CD4-positive, alpha-beta T cell treated with Interleukin-2 at 100 ng/mL for 4 hours (primary cell): ENCODE measurements around the gene KHK.
A peak's percentile ranks its signal among the peaks of the same experiment; 100 is the strongest.

Source experiments
- DNase-seq: peaks from one replicate; pipeline ENCODE4 v3.0.0-alpha.2; 2020; ENCODE audit warnings: low spot score

The KHK gene

DNA sequence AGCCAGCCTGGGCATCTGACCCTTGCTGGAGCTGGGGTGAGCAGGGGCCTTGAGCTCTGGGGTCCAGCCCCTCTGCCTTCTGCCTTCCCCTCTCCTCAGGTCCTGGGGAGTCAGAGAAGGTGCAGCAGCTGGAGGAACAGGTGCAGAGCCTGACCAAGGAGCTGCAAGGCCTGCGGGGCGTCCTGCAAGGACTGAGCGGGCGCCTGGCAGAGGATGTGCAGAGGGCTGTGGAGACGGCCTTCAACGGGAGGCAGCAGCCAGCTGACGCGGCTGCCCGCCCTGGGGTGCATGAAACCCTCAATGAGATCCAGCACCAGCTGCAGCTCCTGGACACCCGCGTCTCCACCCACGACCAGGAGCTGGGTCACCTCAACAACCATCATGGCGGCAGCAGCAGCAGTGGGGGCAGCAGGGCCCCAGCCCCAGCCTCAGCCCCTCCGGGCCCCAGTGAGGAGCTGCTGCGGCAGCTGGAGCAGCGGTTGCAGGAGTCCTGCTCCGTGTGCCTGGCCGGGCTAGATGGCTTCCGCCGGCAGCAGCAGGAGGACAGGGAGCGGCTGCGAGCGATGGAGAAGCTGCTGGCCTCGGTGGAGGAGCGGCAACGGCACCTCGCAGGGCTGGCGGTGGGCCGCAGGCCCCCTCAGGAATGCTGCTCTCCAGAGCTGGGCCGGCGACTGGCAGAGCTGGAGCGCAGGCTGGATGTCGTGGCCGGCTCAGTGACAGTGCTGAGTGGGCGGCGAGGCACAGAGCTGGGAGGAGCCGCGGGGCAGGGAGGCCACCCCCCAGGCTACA, 4.4 kb upstream of the KHK start:
- DNase-seq, result no peak

DNA sequence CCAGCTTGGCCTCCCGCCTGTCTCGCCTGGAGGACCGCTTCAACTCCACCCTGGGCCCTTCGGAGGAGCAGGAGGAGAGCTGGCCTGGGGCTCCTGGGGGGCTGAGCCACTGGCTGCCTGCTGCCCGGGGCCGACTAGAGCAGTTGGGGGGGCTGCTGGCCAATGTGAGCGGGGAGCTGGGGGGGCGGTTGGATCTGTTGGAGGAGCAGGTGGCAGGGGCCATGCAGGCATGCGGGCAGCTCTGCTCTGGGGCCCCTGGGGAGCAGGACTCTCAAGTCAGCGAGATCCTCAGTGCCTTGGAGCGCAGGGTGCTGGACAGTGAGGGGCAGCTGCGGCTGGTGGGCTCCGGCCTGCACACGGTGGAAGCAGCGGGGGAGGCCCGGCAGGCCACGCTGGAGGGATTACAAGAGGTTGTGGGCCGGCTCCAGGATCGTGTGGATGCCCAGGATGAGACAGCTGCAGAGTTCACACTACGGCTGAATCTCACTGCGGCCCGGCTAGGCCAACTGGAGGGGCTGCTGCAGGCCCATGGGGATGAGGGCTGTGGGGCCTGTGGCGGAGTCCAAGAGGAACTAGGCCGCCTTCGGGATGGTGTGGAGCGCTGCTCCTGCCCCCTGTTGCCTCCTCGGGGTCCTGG, 3.7 kb upstream of the KHK start:
- no peak for DNase-seq

DNA sequence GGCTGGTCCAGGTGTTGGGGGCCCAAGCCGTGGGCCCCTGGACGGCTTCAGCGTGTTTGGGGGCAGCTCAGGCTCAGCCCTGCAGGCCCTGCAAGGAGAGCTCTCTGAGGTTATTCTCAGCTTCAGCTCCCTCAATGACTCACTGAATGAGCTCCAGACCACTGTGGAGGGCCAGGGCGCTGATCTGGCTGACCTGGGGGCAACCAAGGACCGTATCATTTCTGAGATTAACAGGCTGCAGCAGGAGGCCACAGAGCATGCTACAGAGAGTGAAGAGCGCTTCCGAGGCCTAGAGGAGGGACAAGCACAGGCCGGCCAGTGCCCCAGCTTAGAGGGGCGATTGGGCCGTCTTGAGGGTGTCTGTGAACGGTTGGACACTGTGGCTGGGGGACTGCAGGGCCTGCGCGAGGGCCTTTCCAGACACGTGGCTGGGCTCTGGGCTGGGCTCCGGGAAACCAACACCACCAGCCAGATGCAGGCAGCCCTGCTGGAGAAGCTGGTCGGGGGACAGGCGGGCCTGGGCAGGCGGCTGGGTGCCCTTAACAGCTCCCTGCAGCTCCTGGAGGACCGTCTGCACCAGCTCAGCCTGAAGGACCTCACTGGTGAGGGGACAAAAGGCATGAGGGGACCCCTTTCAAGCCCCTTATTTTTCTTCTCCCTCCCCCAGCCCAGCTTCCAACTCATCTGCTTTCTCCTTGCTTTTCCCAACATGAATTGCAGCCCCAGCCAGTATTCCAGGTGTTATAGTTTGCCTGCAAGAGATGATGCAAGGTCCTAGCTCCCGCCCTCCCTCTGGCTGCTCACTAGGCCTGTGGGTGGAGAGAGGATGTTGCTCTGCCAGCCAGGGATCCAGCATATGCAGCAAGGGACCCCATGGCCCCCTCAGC, 2.9 kb upstream of the KHK start:
- no peak for DNase-seq

DNA sequence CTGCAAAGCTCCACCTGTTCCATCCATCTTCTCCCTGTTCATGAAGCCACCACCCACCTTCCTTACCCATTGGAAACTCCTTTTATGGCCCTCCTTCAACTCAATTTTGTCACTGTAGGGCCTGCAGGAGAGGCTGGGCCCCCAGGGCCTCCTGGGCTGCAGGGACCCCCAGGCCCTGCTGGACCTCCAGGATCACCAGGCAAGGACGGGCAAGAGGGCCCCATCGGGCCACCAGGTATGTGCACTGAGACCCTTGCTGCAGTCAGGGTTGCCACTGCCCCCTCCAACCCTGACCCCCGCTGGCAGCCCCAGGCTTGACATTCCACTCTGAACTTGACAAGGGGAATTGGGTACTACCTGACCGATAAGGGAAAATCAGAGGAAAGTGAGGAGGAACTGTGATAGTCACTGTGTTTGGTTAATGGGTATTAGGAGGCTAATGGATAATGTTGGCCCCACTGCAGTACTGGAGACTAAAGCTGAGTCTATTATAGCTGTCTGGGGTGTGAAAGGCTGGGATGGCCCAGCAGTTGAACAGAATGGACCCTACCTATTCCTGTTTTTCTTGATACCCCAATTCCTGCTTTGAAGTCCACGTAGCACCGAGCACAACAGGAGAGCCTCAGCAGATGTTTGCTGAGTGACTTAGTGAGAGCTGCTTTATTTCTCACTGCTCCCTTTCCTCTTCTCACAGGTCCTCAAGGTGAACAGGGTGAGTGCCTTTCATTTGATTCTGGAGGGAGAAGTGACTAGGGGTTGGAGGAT, 2.1 kb upstream of the KHK start:
- no peak for DNase-seq

DNA sequence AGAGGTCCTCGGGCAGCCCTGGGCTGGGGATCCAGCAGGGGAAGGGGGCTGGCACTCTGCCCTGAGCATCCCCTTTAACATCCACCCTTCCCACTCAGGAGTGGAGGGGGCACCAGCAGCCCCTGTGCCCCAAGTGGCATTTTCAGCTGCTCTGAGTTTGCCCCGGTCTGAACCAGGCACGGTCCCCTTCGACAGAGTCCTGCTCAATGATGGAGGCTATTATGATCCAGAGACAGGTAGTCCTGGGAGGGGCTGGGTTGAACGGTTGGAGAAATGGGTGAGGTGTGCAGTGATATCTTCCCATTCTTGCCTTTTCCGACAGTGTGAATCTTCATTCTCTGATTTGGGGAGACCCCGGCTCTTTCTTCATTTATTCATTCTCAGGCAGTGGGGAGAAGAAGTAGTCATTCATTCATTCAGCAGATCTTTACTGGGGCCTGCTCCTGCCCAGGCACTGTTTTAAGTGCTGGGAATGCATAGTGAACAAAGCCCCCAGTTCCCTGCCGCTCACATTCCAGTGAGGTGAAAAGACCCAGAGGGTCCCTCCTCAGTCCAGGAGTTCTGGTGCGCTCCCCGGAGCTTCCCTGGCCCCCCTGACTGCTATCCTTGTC, 1.4 kb upstream of the KHK start:
- no peak for DNase-seq

DNA sequence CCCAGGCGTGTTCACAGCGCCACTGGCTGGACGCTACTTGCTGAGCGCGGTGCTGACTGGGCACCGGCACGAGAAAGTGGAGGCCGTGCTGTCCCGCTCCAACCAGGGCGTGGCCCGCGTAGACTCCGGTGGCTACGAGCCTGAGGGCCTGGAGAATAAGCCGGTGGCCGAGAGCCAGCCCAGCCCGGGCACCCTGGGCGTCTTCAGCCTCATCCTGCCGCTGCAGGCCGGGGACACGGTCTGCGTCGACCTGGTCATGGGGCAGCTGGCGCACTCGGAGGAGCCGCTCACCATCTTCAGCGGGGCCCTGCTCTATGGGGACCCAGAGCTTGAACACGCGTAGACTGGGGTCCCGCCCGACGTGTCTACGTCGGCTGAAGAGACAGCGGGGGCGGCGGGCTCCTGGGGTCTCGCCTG, 891 bp upstream of the KHK start:
- DNase-seq, result peak; percentile 27

DNA sequence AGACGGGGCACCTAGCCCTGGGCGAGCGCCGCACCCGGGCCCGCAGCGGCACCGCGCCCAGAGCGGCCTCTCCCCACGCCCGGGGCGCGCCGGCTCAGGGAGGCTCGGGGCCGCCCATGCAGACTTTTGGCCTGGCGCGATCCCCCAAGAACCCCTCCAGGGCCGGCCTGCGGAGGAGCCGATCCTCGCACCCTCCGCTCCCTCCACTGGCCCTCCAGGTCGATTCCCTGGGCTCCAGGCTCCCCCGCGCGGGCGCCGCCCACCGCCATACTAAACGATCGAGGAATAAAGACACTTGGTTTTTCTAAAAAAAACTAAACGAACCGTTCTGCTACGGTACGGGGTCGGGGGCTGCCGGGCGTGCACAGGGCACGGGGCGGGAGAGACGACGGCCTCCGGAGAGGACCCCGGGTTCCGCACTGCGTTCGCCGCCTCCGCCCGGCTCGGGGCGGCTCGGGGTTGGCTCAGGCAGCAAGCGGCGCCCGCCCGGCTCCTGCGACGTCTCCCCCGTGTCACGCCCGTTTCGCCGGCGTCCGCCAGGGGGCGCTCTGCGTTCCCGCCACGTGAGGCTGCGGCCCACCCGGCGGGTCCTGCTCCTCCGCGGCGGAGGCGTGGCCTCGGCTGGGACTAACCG, 365 bp upstream of the KHK start:
- DNase-seq, result peak; percentile 98

DNA sequence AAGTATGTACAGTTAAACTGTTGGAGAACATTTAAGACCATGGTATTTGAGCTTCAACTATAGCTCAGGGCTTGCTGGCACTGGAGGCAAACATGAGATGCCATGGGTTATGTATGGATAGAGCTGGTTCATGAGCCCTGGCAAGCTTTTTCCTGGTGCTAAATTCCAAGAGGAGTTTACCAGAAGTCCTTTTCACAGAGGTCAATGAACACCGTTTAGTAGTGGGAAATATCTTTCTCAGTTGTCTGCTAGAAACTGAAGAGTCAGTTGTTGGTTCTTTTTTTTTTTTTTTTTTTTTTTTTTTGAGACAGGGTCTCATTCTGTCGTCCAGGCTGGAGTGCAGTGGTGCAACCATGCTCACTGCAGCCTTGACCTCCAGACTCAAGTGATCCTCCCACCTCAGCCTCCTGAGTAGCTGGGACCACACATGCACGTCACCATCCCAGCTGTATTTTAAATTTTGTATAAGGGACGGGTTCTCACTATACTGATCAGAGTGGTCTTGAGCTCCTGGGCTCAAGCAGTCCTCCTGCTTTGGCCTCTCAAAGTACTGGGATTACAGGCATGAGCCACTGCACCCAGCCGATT, 1.3 kb downstream of the KHK start:
- no peak for DNase-seq

DNA sequence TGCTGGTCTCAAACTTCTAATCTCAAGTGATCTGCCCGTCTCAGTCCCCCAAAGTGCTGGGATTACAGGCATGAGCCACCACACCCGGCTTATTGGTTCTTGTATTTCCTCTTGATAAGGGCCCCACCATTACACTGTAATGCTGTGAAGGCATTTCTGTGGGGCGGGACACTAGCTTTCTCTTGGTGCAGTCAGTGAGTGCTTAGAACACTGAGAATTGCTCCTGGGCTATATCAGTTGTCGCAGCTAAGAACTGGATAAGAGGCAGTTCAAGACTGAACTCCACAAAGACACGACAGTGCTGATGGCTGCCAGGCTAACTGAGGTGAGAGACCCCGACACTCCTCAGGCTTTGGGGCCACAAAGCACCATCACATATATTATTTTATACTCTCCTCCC, 2.1 kb downstream of the KHK start:
- no peak for DNase-seq

DNA sequence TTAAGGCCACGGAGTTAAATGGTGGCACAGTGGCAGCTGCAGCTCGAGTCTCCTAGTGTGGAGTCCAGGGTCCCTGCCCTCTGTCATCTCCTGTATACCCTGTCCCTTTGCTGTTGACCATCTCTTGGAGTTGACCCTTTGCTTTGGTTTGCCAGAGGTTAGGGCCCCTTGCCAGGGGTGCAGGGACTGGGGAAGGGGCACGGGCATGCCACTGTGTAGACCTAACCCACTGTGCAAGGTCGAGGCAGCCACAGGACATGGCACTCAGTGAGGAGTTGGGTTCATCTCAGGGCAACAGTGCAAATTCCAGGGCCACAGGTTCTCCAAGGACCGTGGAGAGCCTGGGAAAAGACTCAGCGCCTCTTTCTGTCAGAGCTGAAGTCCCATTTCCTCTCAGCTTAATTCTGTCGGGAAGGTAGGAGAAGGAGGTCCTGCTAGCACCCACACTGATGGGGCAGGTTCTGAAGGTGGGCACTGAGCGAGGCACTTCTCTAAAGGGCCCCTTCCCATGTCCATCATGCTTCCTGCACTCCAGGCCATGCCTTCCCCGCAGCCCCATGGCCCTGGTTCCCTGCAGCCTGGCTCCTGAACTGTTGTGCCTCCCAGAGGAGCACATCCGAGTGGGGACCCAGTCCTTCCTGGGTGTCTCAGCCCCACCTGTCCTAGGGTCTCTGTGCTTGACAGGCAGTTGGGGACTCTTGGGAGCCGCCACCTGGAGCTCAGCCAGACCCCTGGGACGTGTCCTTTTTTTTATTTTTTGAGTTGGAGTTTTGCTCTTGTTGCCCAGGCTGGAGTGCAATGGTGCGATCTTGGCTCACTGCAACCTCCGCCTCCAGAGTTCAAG, 2.8 kb downstream of the KHK start:
- DNase-seq, result no peak

DNA sequence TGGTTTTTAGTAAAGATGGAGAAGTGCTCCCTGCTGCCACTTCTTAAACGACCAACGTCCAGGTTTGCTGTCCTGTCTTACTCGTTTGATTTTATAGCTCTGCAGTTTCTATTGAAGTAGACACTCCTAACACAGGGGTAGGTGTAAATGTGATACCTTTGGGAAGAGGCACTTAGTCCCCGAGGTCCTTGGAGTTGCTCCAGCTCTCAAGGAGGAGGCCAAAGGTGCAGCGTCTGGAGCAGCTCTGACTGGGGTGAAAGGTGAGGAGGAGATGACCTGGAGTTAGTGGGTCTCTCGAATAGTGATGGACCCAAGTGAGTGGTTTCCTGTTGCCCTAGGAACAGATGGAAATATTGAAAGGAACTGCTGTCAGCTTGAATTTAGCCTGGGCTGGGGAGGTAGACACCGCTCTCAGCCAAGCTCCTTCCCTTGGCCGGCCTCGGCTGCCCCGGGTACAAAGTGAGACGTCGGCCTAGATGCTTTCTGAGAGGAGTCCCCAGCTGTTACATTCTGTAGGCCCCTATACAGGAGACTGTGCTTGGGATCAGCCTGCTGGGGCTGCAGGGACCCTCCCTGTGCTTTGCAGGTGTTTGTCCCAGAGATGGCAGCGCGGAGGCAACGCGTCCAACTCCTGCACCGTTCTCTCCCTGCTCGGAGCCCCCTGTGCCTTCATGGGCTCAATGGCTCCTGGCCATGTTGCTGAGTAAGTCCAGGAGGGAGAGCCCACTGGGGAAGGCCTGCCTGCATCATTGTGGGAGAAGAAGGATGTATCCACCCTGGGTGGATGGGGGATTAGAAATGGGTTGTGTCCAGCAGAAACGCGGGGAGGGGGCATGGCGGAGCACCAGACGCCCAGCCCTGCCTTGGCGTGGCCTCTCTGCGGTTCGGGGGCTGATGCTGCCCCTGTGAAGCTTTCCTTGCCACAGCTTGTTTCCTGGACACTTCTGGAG, 5.4 kb downstream of the KHK start:
- no peak for DNase-seq

DNA sequence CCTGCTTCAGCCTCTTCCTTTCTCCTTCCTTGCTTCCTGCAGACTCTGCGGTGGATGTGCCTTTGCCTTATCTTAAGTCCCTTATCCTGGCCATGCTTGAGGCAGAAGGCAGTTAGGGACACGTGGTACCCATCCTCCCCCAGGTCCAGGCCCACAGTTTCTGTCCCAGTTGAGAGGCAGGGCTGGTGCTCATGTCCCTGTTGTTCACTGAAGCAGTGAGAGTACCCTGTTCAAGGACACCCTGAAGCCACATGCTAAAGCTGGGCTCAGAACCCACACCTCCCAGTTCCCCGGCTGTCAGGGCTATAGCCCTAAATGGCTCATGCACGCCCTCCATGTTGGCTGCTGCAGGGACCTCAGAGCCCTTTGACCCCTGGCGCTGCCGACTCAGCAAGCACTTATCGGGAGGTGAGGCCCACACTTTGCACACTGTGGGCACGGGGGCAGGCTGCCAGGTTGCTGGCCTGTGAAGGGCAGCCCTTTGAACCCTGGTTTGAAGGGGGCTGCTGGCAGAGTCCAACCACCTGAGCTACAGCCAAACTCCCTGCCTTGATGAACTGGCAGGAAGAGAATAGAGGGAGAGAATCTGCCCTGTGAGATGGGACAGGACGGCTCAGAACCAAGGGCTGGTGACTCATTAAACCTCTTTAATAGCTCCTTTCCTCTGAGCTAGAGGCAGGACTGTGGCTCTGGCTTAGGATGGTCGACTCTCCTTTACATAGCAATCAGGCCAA, 6.3 kb downstream of the KHK start:
- DNase-seq, result no peak

DNA sequence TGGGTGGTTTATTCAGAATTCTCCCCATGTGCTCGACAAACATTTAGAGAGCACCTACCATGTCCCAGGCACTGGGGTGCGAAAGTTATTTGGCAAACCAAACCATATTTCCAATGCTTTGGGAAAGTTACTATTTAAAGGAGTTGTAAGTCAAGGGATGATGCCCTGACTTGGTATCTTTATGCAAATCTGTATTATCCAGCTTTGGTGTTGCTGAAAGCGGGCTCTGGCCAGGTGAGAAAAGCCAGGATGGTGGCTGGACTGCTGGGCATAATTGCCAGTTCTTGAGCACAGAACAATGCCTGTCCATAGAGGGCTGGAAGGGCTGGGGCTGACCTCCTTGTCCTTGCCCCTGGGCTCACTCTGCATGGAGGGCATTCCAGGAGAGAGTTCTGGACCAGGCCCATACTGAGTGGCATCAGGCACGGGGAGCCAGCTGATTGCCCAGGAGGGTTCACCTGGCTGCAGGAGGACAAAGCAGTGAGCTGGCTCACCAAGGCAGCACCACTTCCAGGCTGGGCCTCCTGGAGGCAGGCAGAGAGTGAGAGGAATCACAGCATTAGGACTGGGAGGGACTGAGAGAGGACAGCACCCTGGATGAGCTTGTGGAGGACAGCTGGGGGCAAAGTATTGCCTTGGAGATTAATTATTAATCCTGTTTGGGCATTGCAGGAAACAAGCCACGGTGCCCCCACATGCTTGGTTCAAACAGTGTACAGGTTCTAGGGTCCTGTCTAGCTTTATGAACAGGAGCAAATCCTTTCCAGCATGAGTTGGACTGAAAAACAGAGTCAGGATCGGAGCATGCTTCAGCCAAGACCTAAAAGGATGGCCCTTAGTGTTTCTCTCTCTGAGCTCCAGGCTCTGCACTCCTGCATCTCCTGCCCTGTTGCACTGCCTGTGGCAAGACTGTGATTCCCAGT, 7.1 kb downstream of the KHK start:
- no peak for DNase-seq

DNA sequence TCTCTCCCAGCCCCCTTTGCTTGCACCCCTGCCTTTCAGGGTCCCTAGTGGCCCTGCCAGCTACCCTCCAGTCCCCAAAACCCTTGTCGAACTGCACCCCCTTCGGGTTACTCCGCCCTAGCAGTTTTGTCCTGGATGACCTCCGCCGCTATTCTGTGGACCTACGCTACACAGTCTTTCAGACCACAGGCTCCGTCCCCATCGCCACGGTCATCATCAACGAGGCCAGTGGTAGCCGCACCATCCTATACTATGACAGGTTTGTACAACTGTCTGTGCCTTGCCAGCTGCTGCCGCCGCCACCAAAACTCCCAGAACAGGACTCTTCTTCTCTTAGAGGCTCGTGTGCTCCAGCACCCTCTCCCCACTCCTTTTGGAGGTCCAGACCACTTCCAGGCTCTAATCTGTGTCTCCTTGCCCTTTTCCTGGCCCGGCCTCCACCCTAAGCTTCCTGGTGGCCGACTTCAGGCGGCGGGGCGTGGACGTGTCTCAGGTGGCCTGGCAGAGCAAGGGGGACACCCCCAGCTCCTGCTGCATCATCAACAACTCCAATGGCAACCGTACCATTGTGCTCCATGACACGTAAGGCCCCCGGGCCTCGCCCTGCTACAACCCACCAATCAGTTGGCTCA, 7.9 kb downstream of the KHK start:
- no peak for DNase-seq

DNA sequence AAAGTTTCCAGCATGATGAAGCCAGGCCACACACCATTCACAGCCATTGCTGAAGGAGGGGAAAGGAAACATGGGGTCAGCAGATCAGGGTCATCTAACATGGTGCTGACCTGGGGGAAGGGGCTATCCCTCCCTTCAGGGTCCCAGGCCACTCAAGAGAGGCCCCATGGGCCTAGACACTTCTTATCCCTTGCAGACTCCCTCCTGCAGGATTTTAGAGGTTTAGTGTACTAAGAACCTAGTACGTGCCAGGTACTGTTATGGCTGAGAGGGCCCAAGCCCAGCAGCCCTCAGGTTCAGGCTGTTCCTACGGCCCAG, 8.8 kb downstream of the KHK start:
- DNase-seq, result no peak
